Dendritic cell treated with granulocyte-macrophage colony-stimulating factor and Interleukin-4, amounts not matched to agents 40 ng/mL and 50 ng/mL, for 4 days (primary cell): ENCODE results near the gene TRPM3.

ENCODE experiments used
- H3K27ac Mint-ChIP-seq: one replicate; pipeline ENCODE4 v1.8.0; 2022; ENCODE audit warnings: mild to moderate bottlenecking, mixed read lengths
- H3K27me3 Mint-ChIP-seq: one replicate; pipeline ENCODE4 v1.8.0; 2022; ENCODE audit warnings: mild to moderate bottlenecking, mixed read lengths
- H3K36me3 Mint-ChIP-seq: one replicate; pipeline ENCODE4 v1.8.0; 2022; ENCODE audit warnings: low read depth, mixed read lengths
- H3K4me1 Mint-ChIP-seq: one replicate; pipeline ENCODE4 v1.8.0; 2022; ENCODE audit warnings: low read depth, mixed read lengths
- H3K4me3 Mint-ChIP-seq: one replicate; pipeline ENCODE4 v1.8.0; 2022; ENCODE audit warnings: mild to moderate bottlenecking, moderate library complexity, mixed read lengths
- H3K9me3 Mint-ChIP-seq: one replicate; pipeline ENCODE4 v1.8.0; 2022; ENCODE audit warnings: mixed read lengths
- intact Hi-C: fragments of 100-400 bp; cut with micrococcal nuclease; formaldehyde crosslinking; loops from one replicate; pipeline ENCODE4 v1.15.0; 2022

The TRPM3 gene

DNA sequence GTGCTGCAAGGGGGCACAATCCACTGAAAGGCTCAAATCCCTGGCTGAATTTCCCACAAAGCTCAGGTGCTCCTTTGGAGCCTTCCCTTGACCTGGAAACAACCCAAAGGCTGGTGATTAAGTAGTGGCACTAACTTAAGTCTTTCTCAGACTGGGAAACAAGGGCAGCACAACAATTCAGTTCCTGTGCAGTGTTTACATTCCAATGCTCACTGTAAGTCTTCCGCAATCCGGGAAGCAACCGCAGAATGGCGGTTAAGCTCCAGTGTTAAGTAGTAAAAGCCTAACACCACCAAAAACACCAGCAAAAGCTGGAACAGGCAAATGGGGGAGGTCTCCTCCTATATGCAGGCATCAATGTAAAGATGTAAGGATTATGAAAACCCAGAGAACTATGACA lies 117.2 kb downstream of the TRPM3 start:
- H3K9me3 Mint-ChIP-seq = peaks cover 23% of the 10 kb centered on the region
- H3K27me3 Mint-ChIP-seq = no peaks in the 10 kb centered on the region
- H3K27ac Mint-ChIP-seq = no peak overlapping the region
- no peaks in the 10 kb centered on the region for H3K4me1 Mint-ChIP-seq
- intact Hi-C loops = loop anchor here (5.0 kb wide), 1 partner anchor 362 kb away; no protein-coding TSS in a partner anchor
- H3K4me3 Mint-ChIP-seq = no peak overlapping the region
- H3K36me3 Mint-ChIP-seq = no peaks in the 10 kb centered on the region

GRCh38 chr9:71003346-71003745 lies 118.1 kb downstream of the TRPM3 start:
- intact Hi-C loops = loop anchor here (5.0 kb wide), 1 partner anchor 361 kb away; no protein-coding TSS in a partner anchor
- H3K27me3 Mint-ChIP-seq = no peaks in the 10 kb centered on the region
- H3K36me3 Mint-ChIP-seq = no peaks in the 10 kb centered on the region
- H3K4me3 Mint-ChIP-seq = no peak overlapping the region
- H3K9me3 Mint-ChIP-seq = peaks cover 23% of the 10 kb centered on the region
- H3K4me1 Mint-ChIP-seq = no peaks in the 10 kb centered on the region
- no peak overlapping the region for H3K27ac Mint-ChIP-seq

DNA sequence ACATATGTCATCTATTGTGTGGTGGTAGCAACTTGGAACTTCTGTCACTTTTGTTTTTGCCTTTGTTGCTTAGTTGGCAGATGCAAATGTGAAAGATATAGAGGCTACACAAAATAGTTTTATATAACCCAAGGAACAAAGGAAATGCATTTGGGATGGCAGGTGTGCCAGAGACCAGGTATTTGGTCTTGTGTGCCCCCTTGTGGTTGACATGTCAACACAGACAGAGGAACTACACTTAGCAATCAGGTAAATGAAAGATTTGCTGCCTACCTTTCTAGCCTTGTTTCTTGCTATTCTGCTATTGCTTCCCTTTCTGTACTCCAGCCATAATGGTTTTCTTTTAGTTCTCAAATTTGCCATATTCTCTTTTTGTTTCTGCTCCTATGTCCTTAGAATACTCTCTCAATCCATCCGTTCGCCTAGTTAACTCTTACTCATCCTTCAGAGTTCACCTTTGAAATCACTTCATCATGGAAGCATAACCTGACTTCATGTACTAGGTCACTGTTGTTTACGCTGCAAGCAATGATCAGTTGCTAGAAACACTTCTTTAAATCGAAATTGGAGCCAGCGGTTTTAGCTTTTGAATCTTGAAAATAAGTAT lies 119.5 kb downstream of the TRPM3 start:
- no peaks in the 10 kb centered on the region for H3K27me3 Mint-ChIP-seq
- no peaks in the 10 kb centered on the region for H3K36me3 Mint-ChIP-seq
- peaks cover 23% of the 10 kb centered on the region for H3K9me3 Mint-ChIP-seq
- intact Hi-C loops = loop anchor here (5.0 kb wide), 1 partner anchor 360 kb away; no protein-coding TSS in a partner anchor
- no peak overlapping the region for H3K4me3 Mint-ChIP-seq
- no peaks in the 10 kb centered on the region for H3K4me1 Mint-ChIP-seq
- no peak overlapping the region for H3K27ac Mint-ChIP-seq

GRCh38 chr9:70998962-70999361 lies 122.5 kb downstream of the TRPM3 start:
- Mint-ChIP-seq H3K27ac (no peak overlapping the region), H3K36me3 (no peaks in the 10 kb centered on the region), H3K4me3 (no peak overlapping the region), H3K9me3 (peaks cover 6% of the 10 kb centered on the region), H3K27me3 (no peaks in the 10 kb centered on the region), H3K4me1 (no peaks in the 10 kb centered on the region)
- intact Hi-C loops = no loop called here

DNA sequence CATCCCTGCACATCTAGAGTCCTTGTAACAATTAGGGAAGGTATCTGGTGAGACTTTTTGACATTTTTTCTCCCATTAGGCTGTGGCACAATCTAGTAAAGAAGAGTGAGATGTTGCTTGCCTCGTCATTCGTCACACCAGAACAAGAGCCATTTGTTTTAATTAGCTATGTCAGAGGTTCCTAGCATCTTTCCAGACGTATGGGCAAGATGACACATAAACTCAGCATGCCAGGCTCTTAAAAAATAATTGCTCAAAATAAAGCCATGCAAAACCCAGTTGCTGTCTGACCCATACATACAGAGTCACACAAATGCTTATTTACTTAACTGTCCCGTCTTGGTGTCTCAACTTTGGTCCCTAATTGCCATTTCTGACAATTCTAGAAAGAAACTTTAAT lies 125.9 kb downstream of the TRPM3 start:
- no peaks in the 10 kb centered on the region for H3K27me3 Mint-ChIP-seq
- no peak overlapping the region for H3K4me3 Mint-ChIP-seq
- intact Hi-C loops = no loop called here
- H3K9me3 Mint-ChIP-seq = no peaks in the 10 kb centered on the region
- no peaks in the 10 kb centered on the region for H3K36me3 Mint-ChIP-seq
- no peaks in the 10 kb centered on the region for H3K4me1 Mint-ChIP-seq
- H3K27ac Mint-ChIP-seq = no peak overlapping the region

GRCh38 chr9:70994582-70994981 lies 126.8 kb downstream of the TRPM3 start:
- Mint-ChIP-seq H3K4me3 (no peak overlapping the region), H3K4me1 (no peaks in the 10 kb centered on the region), H3K9me3 (no peaks in the 10 kb centered on the region), H3K36me3 (no peaks in the 10 kb centered on the region), H3K27ac (no peak overlapping the region), H3K27me3 (no peaks in the 10 kb centered on the region)
- intact Hi-C loops = no loop called here

- intact Hi-C loops = no loop called here
- no peaks in the 10 kb centered on the region for H3K27me3 Mint-ChIP-seq
- H3K4me1 Mint-ChIP-seq = no peaks in the 10 kb centered on the region
These were observed 132.9 kb downstream of the TRPM3 start for GRCh38 chr9:70988551-70988950.

GRCh38 chr9:70987986-70988385 lies 133.4 kb downstream of the TRPM3 start:
- no peaks in the 10 kb centered on the region for H3K27me3 Mint-ChIP-seq
- H3K27ac Mint-ChIP-seq = no peak overlapping the region
- H3K4me3 Mint-ChIP-seq = no peak overlapping the region
- intact Hi-C loops = no loop called here
- H3K36me3 Mint-ChIP-seq = no peaks in the 10 kb centered on the region
- no peaks in the 10 kb centered on the region for H3K4me1 Mint-ChIP-seq
- H3K9me3 Mint-ChIP-seq = peaks cover 8% of the 10 kb centered on the region

More at GRCh38 chr9:70988551-70988950, 132.9 kb downstream of the TRPM3 start:
- no peaks in the 10 kb centered on the region for H3K36me3 Mint-ChIP-seq
- H3K4me3 Mint-ChIP-seq = no peak overlapping the region
- H3K27ac Mint-ChIP-seq = no peak overlapping the region
- H3K9me3 Mint-ChIP-seq = peaks cover 3% of the 10 kb centered on the region

- H3K36me3 Mint-ChIP-seq = no peaks in the 10 kb centered on the region
- no peaks in the 10 kb centered on the region for H3K27me3 Mint-ChIP-seq
- H3K27ac Mint-ChIP-seq = no peak overlapping the region
- H3K4me1 Mint-ChIP-seq = no peaks in the 10 kb centered on the region
- H3K9me3 Mint-ChIP-seq = peaks cover 13% of the 10 kb centered on the region
- intact Hi-C loops = no loop called here
- no peak overlapping the region for H3K4me3 Mint-ChIP-seq
These were observed 134.4 kb downstream of the TRPM3 start for GRCh38 chr9:70986984-70987383.

- intact Hi-C loops = no loop called here
- H3K27me3 Mint-ChIP-seq = no peaks in the 10 kb centered on the region
- no peak overlapping the region for H3K4me3 Mint-ChIP-seq
- H3K27ac Mint-ChIP-seq = no peak overlapping the region
- H3K4me1 Mint-ChIP-seq = no peaks in the 10 kb centered on the region
- H3K36me3 Mint-ChIP-seq = no peaks in the 10 kb centered on the region
- peaks cover 13% of the 10 kb centered on the region for H3K9me3 Mint-ChIP-seq
These were observed 137.6 kb downstream of the TRPM3 start for GRCh38 chr9:70983723-70984295.

GRCh38 chr9:70981312-70981711 lies 140.1 kb downstream of the TRPM3 start:
- Mint-ChIP-seq H3K4me1 (no peaks in the 10 kb centered on the region), H3K27ac (no peak overlapping the region), H3K4me3 (no peak overlapping the region), H3K9me3 (peaks cover 13% of the 10 kb centered on the region), H3K36me3 (no peaks in the 10 kb centered on the region), H3K27me3 (no peaks in the 10 kb centered on the region)
- intact Hi-C loops = no loop called here

GRCh38 chr9:70979966-70980365 lies 141.5 kb downstream of the TRPM3 start:
- intact Hi-C loops = no loop called here
- no peaks in the 10 kb centered on the region for H3K27me3 Mint-ChIP-seq

GRCh38 chr9:70978085-70978484 lies 143.3 kb downstream of the TRPM3 start:
- H3K27me3 Mint-ChIP-seq = no peaks in the 10 kb centered on the region
- no peaks in the 10 kb centered on the region for H3K36me3 Mint-ChIP-seq
- no peak overlapping the region for H3K4me3 Mint-ChIP-seq
- no peaks in the 10 kb centered on the region for H3K4me1 Mint-ChIP-seq
- no peak overlapping the region for H3K27ac Mint-ChIP-seq
- peaks cover 5% of the 10 kb centered on the region for H3K9me3 Mint-ChIP-seq
- intact Hi-C loops = no loop called here

More at GRCh38 chr9:70979966-70980365, 141.5 kb downstream of the TRPM3 start:
- no peak overlapping the region for H3K4me3 Mint-ChIP-seq
- H3K27ac Mint-ChIP-seq = no peak overlapping the region
- H3K9me3 Mint-ChIP-seq = peaks cover 13% of the 10 kb centered on the region
- no peaks in the 10 kb centered on the region for H3K4me1 Mint-ChIP-seq
- H3K36me3 Mint-ChIP-seq = no peaks in the 10 kb centered on the region

DNA sequence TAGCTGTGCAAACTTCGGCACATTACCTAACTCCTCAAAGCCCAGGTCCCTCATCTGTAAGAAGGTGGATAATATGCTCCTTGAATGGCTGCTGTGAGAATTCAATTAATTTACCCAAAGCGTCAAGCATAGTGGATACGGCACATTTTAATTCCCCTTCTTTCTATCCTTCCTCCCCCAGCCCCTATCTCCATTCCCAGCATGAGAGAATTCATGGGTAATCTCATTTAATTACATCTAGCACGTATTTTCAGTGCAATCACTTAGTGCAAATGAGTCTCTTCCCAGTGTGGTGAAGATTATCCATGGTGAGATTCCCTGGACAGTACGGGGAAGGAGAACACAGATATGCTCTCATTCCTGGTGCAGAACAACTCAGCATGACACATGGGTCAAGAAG lies 145.6 kb downstream of the TRPM3 start:
- intact Hi-C loops = no loop called here
- Mint-ChIP-seq H3K27ac (no peak overlapping the region), H3K4me1 (no peaks in the 10 kb centered on the region), H3K4me3 (no peak overlapping the region), H3K36me3 (no peaks in the 10 kb centered on the region), H3K9me3 (peaks cover 8% of the 10 kb centered on the region), H3K27me3 (no peaks in the 10 kb centered on the region)

DNA sequence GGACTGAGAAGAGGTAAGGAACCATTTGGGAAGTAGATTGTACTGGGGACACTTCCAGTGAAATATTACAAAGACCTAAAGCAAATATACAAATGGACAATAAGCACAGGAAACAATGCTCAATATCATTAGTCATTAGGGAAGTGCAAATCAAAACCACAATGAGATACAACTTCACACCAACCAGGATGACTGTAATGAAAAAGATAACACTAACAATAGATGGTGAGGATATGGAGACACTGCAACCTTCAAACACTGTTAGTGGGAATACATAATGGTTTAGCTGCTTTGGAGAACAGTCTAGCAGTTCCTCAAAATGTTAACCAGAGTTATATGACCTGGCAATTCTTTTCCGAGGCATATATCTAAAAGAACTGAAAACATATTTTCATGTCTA lies 149.7 kb downstream of the TRPM3 start:
- Mint-ChIP-seq H3K4me1 (no peaks in the 10 kb centered on the region), H3K27ac (no peak overlapping the region)

More for the DNA sequence above, 149.7 kb downstream of the TRPM3 start:
- Mint-ChIP-seq H3K27me3 (no peaks in the 10 kb centered on the region), H3K4me3 (no peak overlapping the region), H3K36me3 (no peaks in the 10 kb centered on the region), H3K9me3 (peaks cover 9% of the 10 kb centered on the region)
- intact Hi-C loops = no loop called here
